ENCODE data around the gene GIPC2. TPM values are rescaled to one million over a fixed set of nuclear protein-coding genes. Genes with fewer than 3 reads are reported as not detected.

GIPC2 gene
- total RNA-seq, 2 donors from 2014 or later, result 26.7 to 35.4 TPM

- intact Hi-C loops (cut with DNase I), result no loop called here
- Histone ChIP-seq H3K4me3 (peak within 1 kb of the TSS; percentile 40), H3K4me1 (no peaks in the 10 kb centered on the region), H3K9me3 (no peaks in the 10 kb centered on the region), H3K36me3 (no peaks in the 10 kb centered on the region), H3K27ac (peak within 1 kb of the TSS; percentile 88), H3K9ac (ENCODE audit: low read depth in 2 of 2, low read length in 2 of 2) (peak within 1 kb of the TSS; percentile 28 to 91), H3K27me3 (no peaks in the 10 kb centered on the region)
- no peak for TF ChIP-seq CTCF (IDR thresholded peaks at IDR 0.05)
- DNase-seq, result peak; percentile 89
Observed at GRCh38 chr1:78004719-78005447, 40.9 kb upstream of the GIPC2 start, which contains the start of gene DNAJB4. Gene DNAJB4 (plus strand): TSS chr1:78004939. CDS start chr1:78005111, 172 bp downstream.

- peak overlapping the region in 1 of 2 donors; percentile 91 for H3K9ac ChIP-seq (ENCODE audit: low read depth in 2 of 2, low read length in 2 of 2)
- no peaks in the 10 kb centered on the region for H3K36me3 ChIP-seq
- peak overlapping the region; percentile 88 for H3K27ac ChIP-seq
- DNase-seq, result no peak
- no peak for TF ChIP-seq CTCF (IDR thresholded peaks at IDR 0.05)
- peak overlapping the region; percentile 40 for H3K4me3 ChIP-seq
- intact Hi-C loops (cut with DNase I), result no loop called here
- no peaks in the 10 kb centered on the region for H3K4me1 ChIP-seq
- H3K27me3 ChIP-seq, result no peaks in the 10 kb centered on the region
- no peaks in the 10 kb centered on the region for H3K9me3 ChIP-seq
Observed at GRCh38 chr1:78005448-78005722, 40.4 kb upstream of the GIPC2 start.

- Histone ChIP-seq H3K36me3 (no peaks in the 10 kb centered on the region), H3K4me3 (peak overlapping the region; percentile 40), H3K4me1 (no peaks in the 10 kb centered on the region), H3K27me3 (no peaks in the 10 kb centered on the region), H3K27ac (peak overlapping the region; percentile 88), H3K9ac (ENCODE audit: low read depth in 2 of 2, low read length in 2 of 2) (peak overlapping the region in 1 of 2 donors; percentile 91), H3K9me3 (no peaks in the 10 kb centered on the region)
- TF ChIP-seq CTCF (IDR thresholded peaks at IDR 0.05), result no peak
- DNase-seq, result peak; percentile 54
- intact Hi-C loops (cut with DNase I), result no loop called here
Observed at GRCh38 chr1:78005755-78006154, 40.0 kb upstream of the GIPC2 start.

GRCh38 chr1:78006521-78006920 lies 39.2 kb upstream of the GIPC2 start:
- intact Hi-C loops (cut with DNase I), result no loop called here
- peak overlapping the region; percentile 88 for H3K27ac ChIP-seq
- no peaks in the 10 kb centered on the region for H3K36me3 ChIP-seq
- H3K9ac ChIP-seq (ENCODE audit: low read depth in 2 of 2, low read length in 2 of 2), result no peak overlapping the region
- H3K9me3 ChIP-seq, result no peaks in the 10 kb centered on the region
- no peak for TF ChIP-seq CTCF (IDR thresholded peaks at IDR 0.05)
- no peaks in the 10 kb centered on the region for H3K4me1 ChIP-seq
- H3K27me3 ChIP-seq, result no peaks in the 10 kb centered on the region
- peak overlapping the region; percentile 40 for H3K4me3 ChIP-seq
- no peak for DNase-seq

- Histone ChIP-seq H3K27me3 (no peaks in the 10 kb centered on the region), H3K27ac (no peak overlapping the region), H3K36me3 (no peaks in the 10 kb centered on the region), H3K4me1 (no peaks in the 10 kb centered on the region), H3K9me3 (no peaks in the 10 kb centered on the region), H3K4me3 (no peak overlapping the region), H3K9ac (ENCODE audit: low read depth in 2 of 2, low read length in 2 of 2) (no peak overlapping the region)
- no peak for DNase-seq
- intact Hi-C loops (cut with DNase I), result no loop called here
- no peak for TF ChIP-seq CTCF (IDR thresholded peaks at IDR 0.05)
Observed at GRCh38 chr1:78007677-78008341, 38.0 kb upstream of the GIPC2 start.
